HCT116 (cell line): ENCODE measurements around the gene PHYHIPL. TPM values are rescaled to one million over a fixed set of nuclear protein-coding genes. Genes with fewer than 3 reads are reported as not detected.
"Not testable (repeated sequence)": the region's sequence is repeated elsewhere in the genome, so short reads cannot be mapped to it uniquely, and the experiment has no call there.

Experiments used
- ATAC-seq: fragments of 200-7000 bp; cut with Tn5 transposase; 2 replicates; pipeline ENCODE4 v1.9.1; 2020; ENCODE audit warnings: mild to moderate bottlenecking, moderate library complexity
- BruUV-seq: library from RNA; stranded (reverse); fragments of 400-500 nt; replicated peaks from 2 replicates; lab custom pipeline; 2021; lab: Mats Ljungman, UMichigan
- CTCF ChIA-PET: fragments of 300-600 bp; sonication (Branson Sonifier 250); formaldehyde crosslinking; loops from one replicate; lab custom pipeline; 2021; ENCODE audit warnings: antibody characterized with exemption; lab: Charles Lee
- POLR2A ChIA-PET: fragments of 300-600, 350-600 bp; sonication (Branson Sonifier 250); formaldehyde crosslinking; loops from one replicate; lab custom pipeline; 2021; ENCODE audit warnings: antibody characterized with exemption; lab: Charles Lee
- RAD21 ChIA-PET, 2 experiments: fragments of 300-600 bp; sonication (Branson Sonifier 250); formaldehyde crosslinking; loops; one replicate each; lab custom pipeline; 2023; ENCODE audit warnings: low total read pairs in 2 of 2; ENCODE audit not compliant: uncharacterized antibody in 2 of 2, unreplicated experiment in 2 of 2, low non-redundant PET in 1 of 2; lab: Charles Lee
- DNase-seq: peaks from one replicate; pipeline ENCODE4 v3.0.0-alpha.2; 2010; ENCODE audit warnings: low read depth, low spot score
- H2AFZ ChIP-seq: fragments of 200-600 bp; shearing (Covaris generic), sonication (generic); 2 replicates; pipeline ENCODE4 v1.6.1; 2017; ENCODE audit warnings: low read depth, mixed run types, mixed read lengths, antibody characterized with exemption, low read length; ENCODE audit not compliant: poor library complexity, severe bottlenecking
- H3K27ac ChIP-seq: 2 replicates; pipeline ENCODE4 v1.5.1; 2012; ENCODE audit warnings: low read depth, low read length
- H3K27me3 ChIP-seq: fragments of 200-600 bp; sonication (generic); 2 replicates; pipeline ENCODE4 v1.6.1; 2016; ENCODE audit warnings: mixed run types, low read length, mixed read lengths; ENCODE audit not compliant: insufficient read depth
- H3K36me3 ChIP-seq, 2 experiments: fragments of 200-500 bp in 1 of 2; fragments of 200-600 bp in 1 of 2; sonication (Bioruptor generic) in 1 of 2; sonication (generic) in 1 of 2; 2 replicates each; pipeline versions ENCODE4 v1.5.1 to v1.6.1; 2014 to 2016; ENCODE audit warnings: low read length in 2 of 2, inconsistent platforms in 1 of 2, mixed read lengths in 1 of 2, mixed run types in 1 of 2; ENCODE audit not compliant: insufficient read depth in 2 of 2, control insufficient read depth in 1 of 2
- H3K4me1 ChIP-seq, 2 experiments: fragments of 200-600 bp in 1 of 2; sonication (generic) in 1 of 2; 2 replicates each; pipeline versions ENCODE4 v1.5.1 to v1.6.1; 2012 to 2017; ENCODE audit warnings: low read length in 2 of 2, inconsistent platforms in 1 of 2, mild to moderate bottlenecking in 1 of 2, mixed read lengths in 1 of 2, mixed run types in 1 of 2, moderate library complexity in 1 of 2; ENCODE audit not compliant: insufficient read depth in 2 of 2, control insufficient read depth in 1 of 2
- H3K4me2 ChIP-seq: fragments of 200-600 bp; sonication (generic); 2 replicates; pipeline ENCODE4 v1.6.1; 2017; ENCODE audit warnings: mixed run types, low read length, mixed read lengths
- H3K4me3 ChIP-seq, 2 experiments: fragments of 200-600 bp in 1 of 2; sonication (generic) in 1 of 2; replicated peaks in 1 of 2; 2 replicates each; pipeline ENCODE4 v1.5.1; 2011 to 2016; ENCODE audit warnings: low read length in 2 of 2, control low read depth in 1 of 2, low read depth in 1 of 2, mild to moderate bottlenecking in 1 of 2, mixed read lengths in 1 of 2, mixed run types in 1 of 2
- H3K79me2 ChIP-seq: fragments of 200-600 bp; sonication (generic); 2 replicates; pipeline ENCODE4 v1.6.1; 2017; ENCODE audit warnings: mild to moderate bottlenecking, mixed run types, low read length, moderate library complexity, mixed read lengths; ENCODE audit not compliant: insufficient read depth
- H3K9ac ChIP-seq: fragments of 200-600 bp; sonication (generic); 2 replicates; pipeline ENCODE4 v1.6.1; 2016; ENCODE audit warnings: low read length, mixed read lengths
- H3K9me2 ChIP-seq: fragments of 200-600 bp; sonication (generic), shearing (Covaris generic); 2 replicates; pipeline ENCODE4 v1.6.1; 2017; ENCODE audit warnings: mixed run types, mild to moderate bottlenecking, moderate library complexity; ENCODE audit not compliant: insufficient read depth
- H3K9me3 ChIP-seq, 2 experiments: fragments of 200-500 bp in 1 of 2; fragments of 200-600 bp in 1 of 2; sonication (Bioruptor generic) in 1 of 2; sonication (generic) in 1 of 2; 2 replicates each; pipeline ENCODE4 v1.6.1; 2014 to 2017; ENCODE audit warnings: low read length in 2 of 2, mixed read lengths in 2 of 2, inconsistent platforms in 1 of 2, low read depth in 1 of 2, mild to moderate bottlenecking in 1 of 2, mixed run types in 1 of 2, moderate library complexity in 1 of 2; ENCODE audit not compliant: control insufficient read depth in 1 of 2, insufficient read depth in 1 of 2
- H4K20me1 ChIP-seq: fragments of 200-600 bp; sonication (generic), shearing (Covaris generic); 2 replicates; pipeline ENCODE4 v1.6.1; 2017; ENCODE audit warnings: mixed run types, mild to moderate bottlenecking, moderate library complexity; ENCODE audit not compliant: insufficient read depth
- CEBPB ChIP-seq: IDR thresholded peaks from 2 replicates; pipeline ENCODE4 v1.6.1; 2012; ENCODE audit warnings: low read depth
- ELF1 ChIP-seq: IDR thresholded peaks from 2 replicates; pipeline ENCODE4 v1.6.1; 2012; ENCODE audit warnings: low read depth, borderline replicate concordance
- EZH2phosphoT487 ChIP-seq: fragments of 200-600 bp; IDR thresholded peaks from 2 replicates; pipeline ENCODE4 v1.6.1; 2018; ENCODE audit warnings: antibody characterized with exemption, borderline replicate concordance
- MAX ChIP-seq: IDR thresholded peaks from 2 replicates; pipeline ENCODE4 v1.6.1; 2012
- POLR2A ChIP-seq: IDR thresholded peaks from 2 replicates; pipeline ENCODE4 v1.7.0; 2011; ENCODE audit warnings: borderline replicate concordance; ENCODE audit not compliant: insufficient read depth, insufficient read length; ENCODE audit errors: extremely low read depth
- RAD21 ChIP-seq: IDR thresholded peaks from 2 replicates; pipeline ENCODE4 v1.6.1; 2012; ENCODE audit warnings: low read depth, mild to moderate bottlenecking
- SIN3A ChIP-seq: IDR thresholded peaks from 2 replicates; pipeline ENCODE4 v1.6.1; 2012; ENCODE audit warnings: low read depth
- SP1 ChIP-seq: IDR thresholded peaks from 2 replicates; pipeline ENCODE4 v1.6.1; 2012; ENCODE audit warnings: low read depth
- YY1 ChIP-seq: IDR thresholded peaks from 2 replicates; pipeline ENCODE4 v1.6.1; 2011; ENCODE audit warnings: low read length, low read depth, moderate library complexity, mild to moderate bottlenecking; ENCODE audit not compliant: insufficient replicate concordance; ENCODE audit errors: extremely low read depth
- ZBTB33 ChIP-seq: IDR thresholded peaks from 2 replicates; pipeline ENCODE4 v1.6.1; 2011; ENCODE audit warnings: mild to moderate bottlenecking, low read length, moderate library complexity; ENCODE audit not compliant: insufficient replicate concordance; ENCODE audit errors: extremely low read depth
- ZFX ChIP-seq: fragments of 450-650 bp; IDR thresholded peaks from 2 replicates; pipeline ENCODE4 v1.6.1; 2017
- ZNF274 ChIP-seq: fragments of 200-500 bp; sonication (Bioruptor generic); IDR thresholded peaks from 2 replicates; pipeline ENCODE4 v1.6.1; 2014; ENCODE audit warnings: mild to moderate bottlenecking, low read depth, low read length, inconsistent platforms
- intact Hi-C: fragments of 100-400 bp; cut with micrococcal nuclease; formaldehyde crosslinking; loops from 2 replicates; pipeline ENCODE4 v1.10.0; 2022
- total RNA-seq: library from RNA; stranded (reverse); gene quantifications from one replicate; pipeline ENCODE4 v1.2.1, GENCODE V29; 2021; ENCODE audit not compliant: unreplicated experiment

The PHYHIPL gene
- total RNA-seq, 1 experiment from 2014 or later = not detected

GRCh38 chr10:59222788-59223187 lies 46.3 kb downstream of the PHYHIPL start (continued):
- no peak for TF ChIP-seq ZBTB33
- no peak for TF ChIP-seq POLR2A
- no peak for TF ChIP-seq YY1
- TF ChIP-seq RAD21 = no peak
- TF ChIP-seq ZFX = no peak
- TF ChIP-seq EZH2phosphoT487 = no peak
- no peak for TF ChIP-seq CEBPB
- no peak for TF ChIP-seq SIN3A
- no peak for TF ChIP-seq SP1
- TF ChIP-seq MAX = no peak
- no peak for TF ChIP-seq ZNF274
- no peak for TF ChIP-seq ELF1

- H3K36me3 ChIP-seq, ATAC-seq, CTCF ChIA-PET, H3K79me2 ChIP-seq, H4K20me1 ChIP-seq, DNase-seq, BruUV-seq, H3K4me2 ChIP-seq, H3K9ac ChIP-seq, H3K4me1 ChIP-seq, H3K9me3 ChIP-seq, H3K9me2 ChIP-seq, H2AFZ ChIP-seq, RAD21 ChIA-PET, H3K4me3 ChIP-seq, H3K27ac ChIP-seq, POLR2A ChIA-PET, H3K27me3 ChIP-seq, intact Hi-C loops: not testable (repeated sequence)
These were observed 47.2 kb downstream of the PHYHIPL start for GRCh38 chr10:59223597-59223996.
